ENCODE measurements around the gene TGFBR3. TPM values are rescaled to one million over a fixed set of nuclear protein-coding genes. Genes with fewer than 3 reads are reported as not detected.

Gene TGFBR3
- total RNA-seq, 2 donors from 2014 or later, result 2.5 to 4.3 TPM

- ATAC-seq (replicated peaks), result no peak
Observed at GRCh38 chr1:91736715-91737615, 149.0 kb downstream of the TGFBR3 start.

GRCh38 chr1:91736146-91736714 is 149.7 kb downstream of the TGFBR3 start:
- H3K27me3 Mint-ChIP-seq, result no peaks in the 10 kb centered on the region
- no peak for ATAC-seq (replicated peaks)
- H3K4me3 Mint-ChIP-seq, result no peak overlapping the region
- H3K36me3 Mint-ChIP-seq (ENCODE audit: low read depth), result peaks cover 9% of the 10 kb centered on the region
- H3K9me3 Mint-ChIP-seq, result no peaks in the 10 kb centered on the region
- H3K27ac Mint-ChIP-seq, result no peak overlapping the region
- H3K4me1 Mint-ChIP-seq, result peaks cover 24% of the 10 kb centered on the region

More at GRCh38 chr1:91736715-91737615, 149.0 kb downstream of the TGFBR3 start:
- Mint-ChIP-seq H3K9me3 (peaks cover 4% of the 10 kb centered on the region), H3K27ac (no peak overlapping the region), H3K27me3 (no peaks in the 10 kb centered on the region), H3K36me3 (ENCODE audit: low read depth) (peaks cover 9% of the 10 kb centered on the region), H3K4me1 (peaks cover 21% of the 10 kb centered on the region), H3K4me3 (no peak overlapping the region)

- peaks cover 30% of the 10 kb centered on the region for H3K4me1 Mint-ChIP-seq
- H3K27ac Mint-ChIP-seq, result no peak overlapping the region
- no peaks in the 10 kb centered on the region for H3K9me3 Mint-ChIP-seq
- peak overlapping the region; percentile 15 for H3K4me3 Mint-ChIP-seq
- H3K36me3 Mint-ChIP-seq (ENCODE audit: low read depth), result peaks cover 9% of the 10 kb centered on the region
- no peaks in the 10 kb centered on the region for H3K27me3 Mint-ChIP-seq
- ATAC-seq (replicated peaks), result no peak
Observed at GRCh38 chr1:91735266-91735845, 150.6 kb downstream of the TGFBR3 start.

GRCh38 chr1:91734761-91735160 is 151.2 kb downstream of the TGFBR3 start:
- H3K4me1 Mint-ChIP-seq, result peaks cover 34% of the 10 kb centered on the region
- H3K4me3 Mint-ChIP-seq, result peak overlapping the region; percentile 15
- H3K9me3 Mint-ChIP-seq, result no peaks in the 10 kb centered on the region
- no peaks in the 10 kb centered on the region for H3K27me3 Mint-ChIP-seq
- ATAC-seq (replicated peaks), result no peak
- H3K36me3 Mint-ChIP-seq (ENCODE audit: low read depth), result peaks cover 9% of the 10 kb centered on the region
- H3K27ac Mint-ChIP-seq, result no peak overlapping the region

GRCh38 chr1:91733108-91733710 is 152.7 kb downstream of the TGFBR3 start:
- Mint-ChIP-seq H3K27me3 (no peaks in the 10 kb centered on the region), H3K4me3 (no peak overlapping the region), H3K27ac (no peak overlapping the region)

GRCh38 chr1:91732291-91733107 is 153.5 kb downstream of the TGFBR3 start:
- H3K4me1 Mint-ChIP-seq, result peaks cover 34% of the 10 kb centered on the region

More at GRCh38 chr1:91733108-91733710, 152.7 kb downstream of the TGFBR3 start:
- no peak for ATAC-seq (replicated peaks)
- no peaks in the 10 kb centered on the region for H3K9me3 Mint-ChIP-seq
- peaks cover 12% of the 10 kb centered on the region for H3K36me3 Mint-ChIP-seq (ENCODE audit: low read depth)
- H3K4me1 Mint-ChIP-seq, result peaks cover 34% of the 10 kb centered on the region

GRCh38 chr1:91731815-91732214 is 154.1 kb downstream of the TGFBR3 start:
- H3K27ac Mint-ChIP-seq, result peak overlapping the region; percentile 57
- no peaks in the 10 kb centered on the region for H3K27me3 Mint-ChIP-seq
- H3K4me3 Mint-ChIP-seq, result peak overlapping the region; percentile 64
- H3K9me3 Mint-ChIP-seq, result no peaks in the 10 kb centered on the region
- peaks cover 34% of the 10 kb centered on the region for H3K4me1 Mint-ChIP-seq
- peaks cover 24% of the 10 kb centered on the region for H3K36me3 Mint-ChIP-seq (ENCODE audit: low read depth)
- ATAC-seq (replicated peaks), result peak; percentile 66

More at GRCh38 chr1:91732291-91733107, 153.5 kb downstream of the TGFBR3 start:
- H3K9me3 Mint-ChIP-seq, result no peaks in the 10 kb centered on the region
- peaks cover 18% of the 10 kb centered on the region for H3K36me3 Mint-ChIP-seq (ENCODE audit: low read depth)
- H3K27me3 Mint-ChIP-seq, result no peaks in the 10 kb centered on the region
- peak overlapping the region; percentile 57 for H3K27ac Mint-ChIP-seq
- H3K4me3 Mint-ChIP-seq, result peak overlapping the region; percentile 64
- peak; percentile 77 for ATAC-seq (replicated peaks)

- Mint-ChIP-seq H3K4me3 (peak overlapping the region; percentile 64), H3K27ac (peak overlapping the region; percentile 57), H3K4me1 (peaks cover 34% of the 10 kb centered on the region), H3K9me3 (no peaks in the 10 kb centered on the region), H3K27me3 (no peaks in the 10 kb centered on the region), H3K36me3 (ENCODE audit: low read depth) (peaks cover 32% of the 10 kb centered on the region)
- peak; percentile 68 for ATAC-seq (replicated peaks)
Observed at GRCh38 chr1:91730801-91731732, 154.9 kb downstream of the TGFBR3 start.

GRCh38 chr1:91729621-91730358 is 156.2 kb downstream of the TGFBR3 start:
- no peaks in the 10 kb centered on the region for H3K27me3 Mint-ChIP-seq
- ATAC-seq (replicated peaks), result no peak
- peaks cover 29% of the 10 kb centered on the region for H3K4me1 Mint-ChIP-seq
- H3K9me3 Mint-ChIP-seq, result no peaks in the 10 kb centered on the region
- H3K4me3 Mint-ChIP-seq, result peak overlapping the region; percentile 64
- no peak overlapping the region for H3K27ac Mint-ChIP-seq
- peaks cover 36% of the 10 kb centered on the region for H3K36me3 Mint-ChIP-seq (ENCODE audit: low read depth)

GRCh38 chr1:91727763-91728162 is 158.2 kb downstream of the TGFBR3 start:
- peaks cover 24% of the 10 kb centered on the region for H3K4me1 Mint-ChIP-seq
- H3K27ac Mint-ChIP-seq, result no peak overlapping the region
- no peak for ATAC-seq (replicated peaks)
- H3K9me3 Mint-ChIP-seq, result no peaks in the 10 kb centered on the region
- H3K27me3 Mint-ChIP-seq, result no peaks in the 10 kb centered on the region
- H3K4me3 Mint-ChIP-seq, result no peak overlapping the region
- H3K36me3 Mint-ChIP-seq (ENCODE audit: low read depth), result peaks cover 36% of the 10 kb centered on the region

GRCh38 chr1:91725989-91726721 is 159.8 kb downstream of the TGFBR3 start:
- Mint-ChIP-seq H3K27me3 (no peaks in the 10 kb centered on the region), H3K36me3 (ENCODE audit: low read depth) (peaks cover 43% of the 10 kb centered on the region), H3K4me1 (peaks cover 9% of the 10 kb centered on the region), H3K27ac (no peak overlapping the region), H3K9me3 (no peaks in the 10 kb centered on the region), H3K4me3 (no peak overlapping the region)
- ATAC-seq (replicated peaks), result peak; percentile 42

- Mint-ChIP-seq H3K36me3 (ENCODE audit: low read depth) (peaks cover 48% of the 10 kb centered on the region), H3K9me3 (no peaks in the 10 kb centered on the region), H3K4me1 (peaks cover 6% of the 10 kb centered on the region), H3K27ac (no peak overlapping the region), H3K27me3 (no peaks in the 10 kb centered on the region), H3K4me3 (no peak overlapping the region)
- no peak for ATAC-seq (replicated peaks)
Observed at GRCh38 chr1:91725618-91725988, 160.3 kb downstream of the TGFBR3 start.
